Measurements from ENCODE around the gene RAD51.

The RAD51 gene

DNA sequence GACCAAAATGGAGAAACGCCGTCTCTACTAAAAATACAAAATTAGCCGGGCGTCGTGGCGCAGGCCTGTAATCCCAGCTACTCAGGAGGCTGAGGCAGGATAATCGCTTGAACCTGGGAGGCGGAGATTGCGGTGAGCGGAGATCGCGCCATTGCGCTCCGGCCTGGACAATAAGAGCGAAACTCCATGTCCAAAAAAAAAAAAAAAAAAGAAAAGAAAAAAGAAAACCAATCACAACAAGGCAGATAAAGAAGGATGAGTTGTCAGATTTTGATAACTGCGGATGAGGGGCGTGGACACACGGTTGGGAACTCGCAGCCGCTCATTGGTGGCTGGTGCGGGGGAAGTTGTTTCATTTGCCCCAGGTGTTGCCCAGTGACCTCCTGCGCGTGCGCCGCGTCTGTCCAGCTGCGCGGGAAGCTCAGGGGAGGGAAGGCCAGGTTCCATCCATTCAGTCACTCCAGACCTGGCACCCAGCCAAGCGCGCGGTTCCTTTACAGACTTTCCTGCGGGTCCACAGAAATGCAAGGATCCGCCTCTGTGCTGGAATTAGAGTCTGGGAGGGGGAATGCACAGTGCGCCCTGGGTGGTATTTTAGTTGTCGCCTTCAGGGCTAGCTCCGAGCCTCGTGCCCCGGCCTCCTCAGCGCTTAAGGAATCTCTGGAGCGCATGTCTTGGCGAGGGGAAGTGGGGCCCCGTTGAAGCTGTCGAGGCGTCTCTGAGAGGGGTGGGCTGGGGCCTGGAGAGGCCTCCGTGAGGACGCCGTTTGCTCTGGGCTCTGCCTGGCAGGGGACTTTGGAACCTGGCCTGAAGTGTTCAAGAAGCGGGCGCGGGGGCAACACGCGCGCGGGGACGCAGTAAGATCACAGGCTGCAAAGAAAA lies 68.2 kb downstream of the RAD51 start:
- DNase-seq (ENCODE audit: low read depth in 2 of 2), result peak in 1 of 2 donors; percentile 49

DNA sequence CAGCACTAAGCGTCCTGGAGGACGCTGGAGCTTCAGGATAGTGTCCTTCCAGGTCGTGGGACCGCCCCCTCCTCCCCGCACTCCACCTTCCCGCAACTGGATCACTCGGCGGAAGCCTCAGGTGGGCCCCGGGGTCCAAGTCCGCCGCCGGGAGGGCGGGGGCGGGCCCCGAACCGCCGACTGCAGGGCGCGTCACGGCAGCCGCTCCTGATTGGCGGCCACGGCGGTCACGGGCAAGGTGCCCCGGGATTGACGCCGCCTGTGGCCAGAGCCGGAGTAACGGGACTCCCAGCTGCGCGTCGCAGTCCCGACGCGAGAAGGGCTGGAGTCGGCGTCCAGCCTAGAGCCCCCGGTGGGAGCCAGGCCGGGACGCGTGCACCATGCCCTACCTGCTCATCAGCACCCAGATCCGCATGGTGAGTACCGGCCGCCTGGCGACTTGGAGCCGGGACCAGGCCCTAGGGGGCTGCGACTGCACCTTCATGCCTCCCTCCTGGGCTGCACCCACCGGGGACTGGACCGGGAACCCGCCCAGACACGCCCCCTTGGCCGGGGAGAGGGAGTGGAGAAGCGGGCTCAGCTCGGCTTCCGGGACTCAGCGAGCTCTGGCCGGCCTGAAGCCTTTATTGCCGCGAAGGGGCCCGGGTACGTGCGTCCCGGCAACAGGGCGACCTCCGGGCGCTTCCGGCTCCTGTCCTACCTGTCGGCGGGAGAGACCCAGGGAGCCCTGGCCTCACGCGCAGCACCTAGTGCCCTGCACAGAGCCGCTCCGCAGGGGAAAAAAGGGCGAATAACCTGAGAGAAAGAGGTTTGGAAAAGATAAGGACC lies 69.0 kb downstream of the RAD51 start, which contains the start of gene GCHFR:
TSS of gene GCHFR (plus strand) at position 268 of the 828 bp plus-strand sequence. CDS start at position 381, 113 bp downstream.
- DNase-seq (ENCODE audit: low read depth in 2 of 2), result peak in 1 of 2 donors; percentile 59

DNA sequence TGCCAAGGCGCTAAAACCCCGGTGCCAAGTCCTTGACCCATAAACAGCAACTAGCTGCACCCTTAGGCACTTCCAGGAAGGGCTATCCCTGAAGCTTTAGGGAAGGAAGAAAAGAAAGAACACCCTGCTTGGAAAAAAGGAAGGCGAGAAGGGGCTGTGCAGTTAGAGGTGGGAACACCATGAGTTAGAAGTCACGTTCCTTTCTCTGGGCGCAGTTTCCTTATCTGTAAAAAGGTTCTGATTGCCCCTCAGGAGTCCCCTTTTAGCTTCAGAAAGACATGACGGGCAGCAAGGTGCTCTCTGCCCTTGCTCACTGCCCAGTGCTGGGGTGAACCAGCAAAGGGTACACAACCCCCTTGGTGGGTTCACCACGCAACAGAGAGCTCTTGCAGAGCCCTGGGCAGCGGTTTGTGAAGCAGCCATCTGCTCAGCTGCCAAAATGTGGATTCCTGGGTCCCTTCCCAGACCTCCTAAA lies 69.7 kb downstream of the RAD51 start:
- no peak for DNase-seq (ENCODE audit: low read depth in 2 of 2)

DNA sequence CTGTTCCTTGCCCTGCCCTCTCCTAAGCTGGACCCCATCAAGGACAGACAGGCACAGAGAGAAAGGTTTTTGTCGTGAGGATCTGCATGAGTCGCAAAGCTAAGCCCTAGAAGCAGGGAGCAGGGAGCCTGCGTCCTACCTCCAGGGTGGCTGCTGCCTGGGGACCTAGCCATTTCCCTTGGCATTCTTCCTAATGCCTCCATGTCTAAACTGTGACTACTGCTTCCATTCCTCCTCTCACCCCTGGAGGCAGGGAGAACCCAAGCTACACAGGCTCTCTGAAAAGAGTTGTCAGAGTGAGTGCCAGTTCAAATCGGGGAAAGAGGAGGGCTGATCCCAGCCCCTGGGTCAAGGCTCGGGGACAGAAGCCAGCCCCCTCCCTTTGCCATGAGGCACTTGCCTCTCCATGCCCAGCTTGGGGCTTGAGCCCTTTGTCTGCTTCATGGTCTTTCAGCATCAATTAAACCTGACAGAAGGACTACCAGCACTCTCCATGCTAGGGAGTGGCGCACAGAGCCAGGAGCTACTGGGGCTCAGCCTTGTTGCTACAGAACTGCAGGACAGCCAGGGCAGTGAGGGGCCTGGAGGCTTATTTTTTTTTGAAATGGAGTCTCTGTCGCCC lies 71.3 kb downstream of the RAD51 start:
- DNase-seq (ENCODE audit: low read depth in 2 of 2), result no peak

DNA sequence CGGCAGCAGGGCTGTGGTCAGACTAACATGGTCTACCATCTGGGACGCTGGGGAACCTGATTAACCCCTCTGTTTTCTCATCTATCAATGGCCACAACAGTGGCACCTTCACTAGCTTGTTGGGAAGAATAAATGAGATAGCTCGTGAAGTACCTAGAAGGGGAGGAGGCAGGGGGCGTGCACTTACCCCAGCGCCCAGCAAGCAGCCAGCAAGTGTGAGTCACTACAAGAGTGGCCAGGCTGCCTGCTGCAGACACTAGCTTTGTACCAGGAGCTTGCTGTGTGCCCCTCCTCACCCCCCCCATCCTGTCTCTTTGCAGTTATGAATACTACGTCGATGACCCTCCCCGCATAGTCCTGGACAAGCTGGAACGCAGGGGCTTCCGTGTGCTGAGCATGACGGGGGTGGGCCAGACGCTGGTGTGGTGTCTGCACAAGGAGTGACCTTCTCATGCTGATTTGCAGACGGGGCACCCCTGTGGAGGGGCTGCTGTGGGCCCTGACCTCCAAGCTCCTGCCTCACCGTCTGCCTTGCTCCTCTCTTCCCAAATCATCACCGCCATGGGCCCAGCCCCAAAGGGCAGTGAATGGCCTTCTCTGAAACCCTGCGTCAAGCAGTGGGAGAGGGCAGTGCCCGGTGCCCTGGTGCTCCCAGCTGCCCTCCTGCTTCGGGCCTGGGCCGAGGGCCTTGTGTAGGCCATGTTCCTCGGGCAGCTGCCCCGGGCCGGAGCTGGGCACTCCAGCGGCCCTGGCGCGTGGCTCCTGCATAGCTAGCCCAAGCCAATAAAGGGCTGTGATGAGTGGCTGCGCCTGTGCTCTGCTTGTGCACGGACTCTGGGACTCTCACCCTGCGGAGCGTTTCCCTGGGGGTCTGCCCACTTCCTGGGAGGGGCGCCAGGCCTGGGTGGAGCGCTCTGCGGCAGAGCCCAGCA lies 72.2 kb downstream of the RAD51 start:
- no peak for DNase-seq (ENCODE audit: low read depth in 2 of 2)

DNA sequence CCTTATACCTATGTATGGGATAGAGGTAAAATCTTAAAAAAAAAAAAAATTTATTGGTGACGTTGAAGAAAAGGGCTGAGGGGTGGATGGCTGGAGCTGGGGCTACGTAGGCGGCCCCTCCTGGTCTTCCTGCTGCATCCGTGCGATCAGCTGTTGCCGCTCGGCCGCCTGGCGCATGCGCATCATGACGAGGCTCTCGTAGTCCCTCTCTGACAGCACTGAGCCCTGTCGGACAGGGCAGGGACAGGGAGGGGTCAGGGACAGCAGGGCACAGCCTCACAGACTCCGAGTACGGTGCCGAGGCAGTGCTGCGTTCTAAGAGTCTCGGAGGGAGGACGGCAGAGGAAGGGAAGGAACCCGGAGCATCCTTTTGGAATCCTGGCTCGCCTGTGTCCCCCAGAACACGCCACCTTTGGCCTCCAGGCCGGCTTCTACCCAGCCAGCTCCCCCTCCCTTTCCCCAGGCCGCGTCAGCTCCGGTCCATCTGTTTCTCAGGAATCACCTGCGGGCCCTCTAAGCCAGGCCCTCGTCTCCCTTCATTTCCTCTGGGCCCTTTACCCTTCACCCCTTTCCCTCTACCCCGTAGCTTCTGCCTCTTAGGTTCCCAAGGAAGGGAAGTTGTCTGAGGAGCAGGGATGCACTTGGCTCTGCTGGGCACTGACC lies 73.0 kb downstream of the RAD51 start:
- DNase-seq (ENCODE audit: low read depth in 2 of 2), result no peak

DNA sequence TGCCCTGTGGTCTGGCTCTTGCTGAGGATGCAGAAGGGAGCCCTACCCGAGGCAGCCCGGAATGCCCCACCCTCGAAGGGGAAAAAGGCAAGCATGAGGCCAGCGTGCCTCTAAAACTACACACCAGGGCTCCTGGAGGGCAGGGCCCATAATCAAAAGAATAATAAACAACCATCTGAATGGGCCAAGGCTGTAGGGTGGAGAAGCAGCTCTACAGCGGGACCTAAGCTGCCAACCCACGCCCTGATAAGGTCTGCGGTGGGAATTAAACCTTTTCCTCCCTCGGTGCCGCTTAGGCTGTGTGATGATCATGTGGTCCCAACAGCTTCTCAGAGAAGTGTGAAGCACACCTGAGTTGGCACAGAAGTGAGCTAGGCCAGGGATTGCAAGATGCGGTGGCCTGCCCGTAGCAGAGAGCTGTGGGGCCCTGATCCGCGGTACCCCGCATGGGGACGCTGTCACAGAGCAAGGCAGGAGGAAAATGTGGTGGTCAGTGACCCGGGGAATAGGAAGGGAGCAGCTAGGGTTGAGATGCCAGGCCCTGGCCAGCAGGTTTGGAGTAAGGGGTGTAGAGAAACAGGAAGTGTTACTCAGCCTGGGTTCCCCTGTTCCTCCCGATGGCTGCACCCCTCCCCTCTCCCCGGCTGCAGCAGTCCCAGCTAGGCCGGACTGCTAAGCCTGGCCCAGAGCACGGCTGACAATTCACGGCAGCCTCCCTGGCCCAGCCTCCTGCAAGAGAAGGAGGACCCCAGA lies 73.7 kb downstream of the RAD51 start:
- DNase-seq (ENCODE audit: low read depth in 2 of 2), result no peak

DNA sequence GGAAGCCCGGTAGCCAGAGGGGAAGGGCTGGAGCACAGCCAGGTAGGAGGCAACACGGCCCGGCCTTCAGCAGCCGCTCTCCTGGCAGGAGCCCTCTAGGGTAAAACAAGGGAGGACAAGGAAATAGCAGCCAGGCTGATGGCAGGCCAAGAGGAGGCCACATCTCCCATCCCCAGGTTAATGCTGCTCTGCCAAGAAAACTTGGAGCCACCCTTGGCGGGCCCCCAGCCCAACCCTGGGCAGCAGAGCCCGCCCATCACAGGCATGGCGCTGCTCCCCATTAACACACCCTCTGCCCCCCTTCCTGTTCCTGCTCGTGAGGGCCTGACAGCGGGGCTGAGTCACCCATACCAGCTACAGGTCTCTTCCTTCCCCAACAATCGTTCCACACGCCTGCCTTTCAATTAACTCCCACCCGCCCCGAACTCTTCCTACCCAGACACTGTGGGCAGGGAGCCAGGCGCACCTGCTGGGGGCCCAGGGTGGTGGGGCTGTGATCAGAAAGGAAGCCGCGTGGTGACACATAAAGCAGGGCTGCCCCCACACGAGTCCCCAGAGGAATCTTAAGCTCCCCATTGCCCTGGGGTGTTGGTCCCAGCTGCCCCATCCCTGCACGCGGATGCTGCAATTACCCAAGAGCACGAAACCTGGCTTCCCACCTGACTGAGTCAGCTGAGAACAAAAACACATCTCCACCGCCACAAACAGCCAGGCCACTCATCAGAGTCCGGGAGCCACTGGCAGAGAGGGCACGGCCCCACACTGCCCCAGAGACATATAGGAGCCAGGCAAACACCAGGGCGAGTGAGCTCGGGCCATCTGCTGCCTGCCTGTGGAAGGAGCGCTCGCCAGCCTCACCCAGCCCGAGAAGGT lies 74.5 kb downstream of the RAD51 start, which contains the start of gene C15orf62:
TSS of gene C15orf62 (plus strand) at position 707 of the 873 bp plus-strand sequence. CDS start 516 bp downstream, outside the sequence.
- DNase-seq (ENCODE audit: low read depth in 2 of 2), result peak; percentile 41 to 48

DNA sequence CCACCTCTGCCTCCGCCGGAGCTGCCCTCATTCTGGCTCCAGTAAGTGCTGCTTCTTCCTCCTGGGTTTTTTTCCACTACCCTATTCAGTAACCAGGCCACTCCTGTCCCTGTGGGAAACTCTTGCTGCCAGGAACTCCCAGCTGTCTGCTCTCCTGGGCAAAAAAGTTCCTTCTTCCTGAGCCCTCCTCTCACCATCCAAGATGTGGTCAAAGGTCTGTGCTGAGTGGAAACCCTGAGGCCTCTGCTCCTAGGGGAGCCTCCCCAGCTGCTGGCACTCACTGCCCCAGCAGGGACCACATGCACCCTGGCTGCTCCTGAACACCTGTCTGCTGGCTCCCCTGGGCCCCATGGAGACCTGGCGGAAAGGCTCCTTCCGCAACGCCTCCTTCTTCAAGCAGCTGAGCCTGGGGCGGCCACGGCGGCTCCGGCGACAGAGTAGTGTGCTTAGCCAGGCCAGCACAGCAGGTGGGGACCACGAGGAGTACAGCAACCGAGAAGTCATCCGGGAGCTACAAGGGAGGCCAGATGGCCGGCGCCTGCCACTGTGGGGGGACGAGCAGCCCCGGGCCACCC lies 75.3 kb downstream of the RAD51 start:
- DNase-seq (ENCODE audit: low read depth in 2 of 2), result no peak

DNA sequence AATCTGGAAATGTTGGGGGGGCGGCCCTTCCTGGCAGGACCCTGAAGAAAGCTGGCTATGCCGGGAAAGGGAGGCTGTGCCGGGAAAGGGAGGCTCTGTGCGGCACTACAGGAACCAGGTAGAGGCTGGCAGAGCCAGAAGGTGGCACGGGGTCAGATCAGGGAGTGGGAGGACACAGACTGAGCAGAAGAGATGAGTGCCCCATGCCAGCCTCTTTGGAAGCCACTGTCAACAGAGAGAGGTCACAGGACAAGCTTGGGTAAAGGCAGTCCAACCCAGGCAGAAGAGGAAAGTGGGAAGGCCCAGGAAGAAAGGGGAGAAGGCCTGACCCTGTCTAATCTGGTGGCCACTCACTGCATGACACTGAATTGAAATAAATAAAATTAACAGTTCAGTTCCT lies 76.3 kb downstream of the RAD51 start:
- DNase-seq (ENCODE audit: low read depth in 2 of 2), result no peak

DNA sequence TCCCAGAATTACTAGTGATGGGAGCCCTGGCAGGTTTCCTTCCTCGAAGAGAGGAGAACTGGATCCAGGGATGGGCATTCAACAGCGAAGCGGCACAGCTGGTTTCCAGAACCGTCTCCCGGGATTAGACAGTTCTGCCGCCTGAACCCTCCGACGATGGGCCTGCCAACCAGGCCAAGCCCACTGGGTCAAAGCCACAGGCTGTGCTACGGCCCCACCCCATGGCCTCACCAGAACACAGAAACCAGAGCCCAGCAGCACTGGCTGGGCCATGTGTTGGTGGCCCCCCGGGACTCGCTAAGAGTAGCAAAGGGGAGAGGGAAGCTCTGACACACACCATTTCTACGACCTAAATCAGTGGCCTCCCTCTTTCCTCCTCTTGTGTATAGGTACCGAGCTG lies 77.0 kb downstream of the RAD51 start:
- DNase-seq (ENCODE audit: low read depth in 2 of 2), result no peak

DNA sequence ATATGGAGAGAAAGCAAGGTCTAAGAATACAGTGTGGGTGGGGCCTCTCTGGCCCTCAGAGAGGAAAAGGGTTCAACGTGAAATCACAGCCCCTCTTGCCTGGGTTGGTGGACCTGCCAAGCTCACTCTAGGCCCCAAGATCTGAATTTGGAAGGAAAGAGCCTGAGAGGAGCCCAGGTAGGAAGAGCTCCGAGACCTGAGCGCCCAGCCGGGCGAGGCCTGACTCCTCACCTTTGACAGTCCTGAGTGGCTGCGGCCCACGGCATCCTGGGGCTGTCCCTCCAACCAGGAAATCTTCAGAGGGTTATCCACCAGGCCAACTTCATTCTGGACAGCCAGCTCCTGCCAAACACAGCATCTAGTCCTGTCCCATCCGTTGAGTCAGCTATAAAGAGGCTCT lies 78.5 kb downstream of the RAD51 start:
- no peak for DNase-seq (ENCODE audit: low read depth in 2 of 2)

DNA sequence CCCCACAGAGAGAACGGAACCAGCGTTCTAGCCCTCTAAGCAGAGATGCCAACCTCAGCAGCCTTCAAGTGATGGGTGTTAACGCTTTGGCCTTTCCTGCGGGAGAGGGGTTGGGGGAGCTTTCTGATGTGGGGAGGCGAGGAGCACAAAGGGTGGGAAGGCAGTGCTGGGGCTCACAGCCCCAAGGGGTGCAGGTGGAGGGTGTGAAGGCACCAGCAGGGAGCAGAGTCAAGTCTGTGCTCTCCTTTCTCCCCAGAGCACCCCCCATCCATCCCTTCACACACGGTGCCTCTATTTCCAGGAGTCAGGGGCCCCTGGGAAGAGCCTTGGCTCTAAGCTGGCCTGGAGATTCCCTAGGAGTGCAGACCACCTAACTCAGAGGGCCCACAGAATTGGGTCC lies 78.9 kb downstream of the RAD51 start:
- DNase-seq (ENCODE audit: low read depth in 2 of 2), result no peak

DNA sequence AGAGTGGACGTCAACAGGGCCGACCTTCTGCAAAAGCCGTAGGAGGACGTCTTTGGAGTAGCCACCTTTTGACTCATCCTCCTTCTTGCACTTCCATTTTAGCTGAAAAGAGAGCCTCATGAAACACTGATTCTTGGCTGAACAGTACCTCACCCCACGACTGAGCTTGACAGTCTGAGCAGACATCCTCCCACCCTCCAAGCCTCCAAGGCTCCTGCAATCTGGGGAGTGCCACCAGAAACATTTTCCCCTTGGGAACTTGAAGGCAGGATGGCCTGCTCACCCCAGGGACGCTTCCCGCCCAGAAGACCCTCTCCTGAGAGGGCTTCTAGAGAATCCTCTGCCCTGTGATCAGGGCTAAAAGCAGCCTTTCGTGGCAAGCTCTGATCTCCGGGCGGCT lies 80.0 kb downstream of the RAD51 start:
- no peak for DNase-seq (ENCODE audit: low read depth in 2 of 2)

DNA sequence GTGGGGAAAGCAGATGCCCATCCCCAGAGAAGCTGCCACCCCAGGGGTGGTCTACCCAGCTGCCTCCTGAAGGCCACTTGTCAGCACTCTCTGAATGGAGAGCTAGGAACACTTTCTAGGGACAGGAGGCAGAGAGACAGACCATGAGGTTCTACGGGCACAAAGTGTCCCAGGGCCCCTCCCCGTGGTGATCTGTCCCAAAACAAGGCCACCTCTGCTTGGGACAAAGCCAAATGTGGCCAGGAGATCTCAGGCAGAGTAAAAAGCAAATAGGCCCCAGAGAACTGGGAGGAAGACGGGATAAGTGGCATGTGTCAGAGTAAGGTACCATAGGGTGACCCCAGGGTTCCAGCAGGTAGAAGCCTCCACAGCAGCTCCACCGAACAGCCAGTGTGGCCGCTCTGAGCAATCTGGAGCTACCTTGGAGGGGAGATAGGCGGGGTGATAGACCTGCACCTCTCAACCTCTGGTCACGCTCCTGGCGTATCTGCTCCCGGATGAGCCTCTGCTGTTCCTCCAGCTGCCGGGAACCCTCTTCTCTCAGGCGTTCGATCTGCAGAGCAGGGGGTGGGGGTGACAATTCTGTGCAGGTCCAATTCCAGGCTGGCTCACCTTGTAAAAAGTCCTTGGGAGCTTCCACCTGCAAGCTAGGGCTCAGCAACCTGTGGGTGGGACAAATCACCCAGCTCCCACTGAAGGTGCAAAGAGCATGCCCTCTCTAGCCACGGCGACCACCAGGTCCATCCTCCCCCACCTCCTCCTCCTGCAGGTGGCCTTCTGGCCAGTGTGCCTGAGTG lies 81.0 kb downstream of the RAD51 start:
- no peak for DNase-seq (ENCODE audit: low read depth in 2 of 2)

DNA sequence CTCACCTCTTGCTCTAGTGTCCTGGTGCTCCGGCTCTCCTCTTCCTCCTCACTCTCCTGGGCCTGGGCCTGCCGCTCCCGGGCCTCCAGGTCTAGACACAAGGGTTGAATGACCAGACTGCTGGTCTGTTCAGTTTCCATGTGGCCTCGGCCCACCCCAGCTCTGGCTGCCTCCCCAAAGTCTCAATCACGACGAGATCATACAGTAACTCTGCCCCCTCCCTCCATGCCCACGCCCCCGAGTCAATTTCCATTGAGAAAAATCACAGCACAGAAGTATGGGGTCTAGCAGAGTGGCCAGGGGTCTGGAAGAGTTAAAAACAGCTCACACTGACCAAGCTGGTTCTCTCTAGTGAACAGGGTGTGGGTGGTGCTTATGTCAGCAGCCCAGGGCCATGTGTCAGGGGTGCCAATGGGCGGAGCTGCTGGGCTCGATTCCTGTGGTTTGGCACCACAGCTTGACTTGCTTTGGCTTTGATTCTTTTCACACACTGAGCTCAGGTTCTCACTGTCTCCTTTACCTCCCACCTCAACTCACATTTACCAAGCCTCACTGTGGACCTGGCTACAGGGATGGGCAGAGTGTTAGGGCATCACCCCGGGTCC lies 81.7 kb downstream of the RAD51 start:
- DNase-seq (ENCODE audit: low read depth in 2 of 2), result no peak
